ENCODE measurements around the gene LRRC39. TPM values are rescaled to one million over a fixed set of nuclear protein-coding genes. Genes with fewer than 3 reads are reported as not detected.

LRRC39 gene
- total RNA-seq, 1 experiment from 2014 or later, result 0.46 TPM

DNA sequence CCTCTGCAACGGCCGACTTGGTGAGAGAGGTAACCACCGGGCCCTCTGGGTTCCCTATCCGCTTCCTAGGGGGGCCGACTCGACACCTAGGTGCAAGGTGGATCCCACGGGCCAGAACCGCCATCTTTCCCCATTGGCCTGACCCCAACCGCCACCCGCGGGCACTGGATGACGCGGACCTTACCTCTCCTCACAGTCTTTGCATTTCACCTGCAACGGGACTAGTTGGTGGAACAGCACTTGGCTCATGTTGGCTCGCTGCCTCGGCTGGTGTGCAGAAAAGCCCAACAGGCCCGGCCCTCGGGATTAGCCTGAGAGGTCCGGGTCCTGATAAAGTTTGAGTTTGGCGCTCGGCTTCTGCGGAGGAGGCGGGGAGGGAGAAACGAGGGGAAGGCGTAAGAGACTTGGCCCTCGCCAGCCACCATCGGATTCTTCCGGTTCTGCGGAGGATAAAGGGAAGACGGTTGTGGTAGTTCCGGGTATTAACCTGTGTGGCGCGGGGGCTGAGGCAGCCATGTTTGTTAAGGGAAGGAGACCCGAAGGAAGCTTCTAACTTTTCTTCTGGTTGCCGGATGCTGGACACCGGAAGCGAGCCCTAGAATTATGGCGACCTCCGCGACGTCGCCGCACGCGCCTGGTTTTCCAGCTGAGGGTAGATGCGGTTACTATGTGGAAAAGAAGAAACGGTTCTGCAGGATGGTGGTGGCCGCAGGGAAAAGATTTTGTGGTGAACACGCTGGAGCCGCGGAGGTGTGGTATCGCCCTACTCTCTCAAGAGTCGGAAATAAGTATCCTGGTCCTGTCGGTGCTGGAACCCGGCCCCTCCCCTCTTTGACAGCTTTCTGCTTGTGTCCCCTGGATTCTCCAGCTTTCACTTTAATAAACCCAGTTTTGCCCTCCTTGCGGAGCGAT, 45.2 kb downstream of the LRRC39 start, which contains the start of the genes SASS6 and TRMT13 (continued):
- TF ChIP-seq, protein P1, sequence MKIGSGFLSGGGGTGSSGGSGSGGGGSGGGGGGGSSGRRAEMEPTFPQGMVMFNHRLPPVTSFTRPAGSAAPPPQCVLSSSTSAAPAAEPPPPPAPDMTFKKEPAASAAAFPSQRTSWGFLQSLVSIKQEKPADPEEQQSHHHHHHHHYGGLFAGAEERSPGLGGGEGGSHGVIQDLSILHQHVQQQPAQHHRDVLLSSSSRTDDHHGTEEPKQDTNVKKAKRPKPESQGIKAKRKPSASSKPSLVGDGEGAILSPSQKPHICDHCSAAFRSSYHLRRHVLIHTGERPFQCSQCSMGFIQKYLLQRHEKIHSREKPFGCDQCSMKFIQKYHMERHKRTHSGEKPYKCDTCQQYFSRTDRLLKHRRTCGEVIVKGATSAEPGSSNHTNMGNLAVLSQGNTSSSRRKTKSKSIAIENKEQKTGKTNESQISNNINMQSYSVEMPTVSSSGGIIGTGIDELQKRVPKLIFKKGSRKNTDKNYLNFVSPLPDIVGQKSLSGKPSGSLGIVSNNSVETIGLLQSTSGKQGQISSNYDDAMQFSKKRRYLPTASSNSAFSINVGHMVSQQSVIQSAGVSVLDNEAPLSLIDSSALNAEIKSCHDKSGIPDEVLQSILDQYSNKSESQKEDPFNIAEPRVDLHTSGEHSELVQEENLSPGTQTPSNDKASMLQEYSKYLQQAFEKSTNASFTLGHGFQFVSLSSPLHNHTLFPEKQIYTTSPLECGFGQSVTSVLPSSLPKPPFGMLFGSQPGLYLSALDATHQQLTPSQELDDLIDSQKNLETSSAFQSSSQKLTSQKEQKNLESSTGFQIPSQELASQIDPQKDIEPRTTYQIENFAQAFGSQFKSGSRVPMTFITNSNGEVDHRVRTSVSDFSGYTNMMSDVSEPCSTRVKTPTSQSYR (CRISPR knock-in tag; IDR thresholded peaks at IDR 0.05), result no peak
- no peak for TF ChIP-seq ATF1 (CRISPR knock-in tag; IDR thresholded peaks at IDR 0.05)
- TF ChIP-seq, protein P2, sequence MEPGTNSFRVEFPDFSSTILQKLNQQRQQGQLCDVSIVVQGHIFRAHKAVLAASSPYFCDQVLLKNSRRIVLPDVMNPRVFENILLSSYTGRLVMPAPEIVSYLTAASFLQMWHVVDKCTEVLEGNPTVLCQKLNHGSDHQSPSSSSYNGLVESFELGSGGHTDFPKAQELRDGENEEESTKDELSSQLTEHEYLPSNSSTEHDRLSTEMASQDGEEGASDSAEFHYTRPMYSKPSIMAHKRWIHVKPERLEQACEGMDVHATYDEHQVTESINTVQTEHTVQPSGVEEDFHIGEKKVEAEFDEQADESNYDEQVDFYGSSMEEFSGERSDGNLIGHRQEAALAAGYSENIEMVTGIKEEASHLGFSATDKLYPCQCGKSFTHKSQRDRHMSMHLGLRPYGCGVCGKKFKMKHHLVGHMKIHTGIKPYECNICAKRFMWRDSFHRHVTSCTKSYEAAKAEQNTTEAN (CRISPR knock-in tag; IDR thresholded peaks at IDR 0.05), result no peak
- TF ChIP-seq, protein P3, sequence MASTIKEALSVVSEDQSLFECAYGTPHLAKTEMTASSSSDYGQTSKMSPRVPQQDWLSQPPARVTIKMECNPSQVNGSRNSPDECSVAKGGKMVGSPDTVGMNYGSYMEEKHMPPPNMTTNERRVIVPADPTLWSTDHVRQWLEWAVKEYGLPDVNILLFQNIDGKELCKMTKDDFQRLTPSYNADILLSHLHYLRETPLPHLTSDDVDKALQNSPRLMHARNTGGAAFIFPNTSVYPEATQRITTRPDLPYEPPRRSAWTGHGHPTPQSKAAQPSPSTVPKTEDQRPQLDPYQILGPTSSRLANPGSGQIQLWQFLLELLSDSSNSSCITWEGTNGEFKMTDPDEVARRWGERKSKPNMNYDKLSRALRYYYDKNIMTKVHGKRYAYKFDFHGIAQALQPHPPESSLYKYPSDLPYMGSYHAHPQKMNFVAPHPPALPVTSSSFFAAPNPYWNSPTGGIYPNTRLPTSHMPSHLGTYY (CRISPR knock-in tag; IDR thresholded peaks at IDR 0.05), result 0 out of 2 replicates have a peak, but pooled peaks have one; percentile 45
- no peak for TF ChIP-seq NFATC4 (CRISPR knock-in tag; IDR thresholded peaks at IDR 0.05)
- TF ChIP-seq, protein P4, sequence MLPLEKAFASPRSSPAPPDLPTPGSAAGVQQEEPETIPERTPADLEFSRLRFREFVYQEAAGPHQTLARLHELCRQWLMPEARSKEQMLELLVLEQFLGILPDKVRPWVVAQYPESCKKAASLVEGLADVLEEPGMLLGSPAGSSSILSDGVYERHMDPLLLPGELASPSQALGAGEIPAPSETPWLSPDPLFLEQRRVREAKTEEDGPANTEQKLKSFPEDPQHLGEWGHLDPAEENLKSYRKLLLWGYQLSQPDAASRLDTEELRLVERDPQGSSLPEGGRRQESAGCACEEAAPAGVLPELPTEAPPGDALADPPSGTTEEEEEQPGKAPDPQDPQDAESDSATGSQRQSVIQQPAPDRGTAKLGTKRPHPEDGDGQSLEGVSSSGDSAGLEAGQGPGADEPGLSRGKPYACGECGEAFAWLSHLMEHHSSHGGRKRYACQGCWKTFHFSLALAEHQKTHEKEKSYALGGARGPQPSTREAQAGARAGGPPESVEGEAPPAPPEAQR (CRISPR knock-in tag; IDR thresholded peaks at IDR 0.05), result no peak
- TF ChIP-seq, protein P5, sequence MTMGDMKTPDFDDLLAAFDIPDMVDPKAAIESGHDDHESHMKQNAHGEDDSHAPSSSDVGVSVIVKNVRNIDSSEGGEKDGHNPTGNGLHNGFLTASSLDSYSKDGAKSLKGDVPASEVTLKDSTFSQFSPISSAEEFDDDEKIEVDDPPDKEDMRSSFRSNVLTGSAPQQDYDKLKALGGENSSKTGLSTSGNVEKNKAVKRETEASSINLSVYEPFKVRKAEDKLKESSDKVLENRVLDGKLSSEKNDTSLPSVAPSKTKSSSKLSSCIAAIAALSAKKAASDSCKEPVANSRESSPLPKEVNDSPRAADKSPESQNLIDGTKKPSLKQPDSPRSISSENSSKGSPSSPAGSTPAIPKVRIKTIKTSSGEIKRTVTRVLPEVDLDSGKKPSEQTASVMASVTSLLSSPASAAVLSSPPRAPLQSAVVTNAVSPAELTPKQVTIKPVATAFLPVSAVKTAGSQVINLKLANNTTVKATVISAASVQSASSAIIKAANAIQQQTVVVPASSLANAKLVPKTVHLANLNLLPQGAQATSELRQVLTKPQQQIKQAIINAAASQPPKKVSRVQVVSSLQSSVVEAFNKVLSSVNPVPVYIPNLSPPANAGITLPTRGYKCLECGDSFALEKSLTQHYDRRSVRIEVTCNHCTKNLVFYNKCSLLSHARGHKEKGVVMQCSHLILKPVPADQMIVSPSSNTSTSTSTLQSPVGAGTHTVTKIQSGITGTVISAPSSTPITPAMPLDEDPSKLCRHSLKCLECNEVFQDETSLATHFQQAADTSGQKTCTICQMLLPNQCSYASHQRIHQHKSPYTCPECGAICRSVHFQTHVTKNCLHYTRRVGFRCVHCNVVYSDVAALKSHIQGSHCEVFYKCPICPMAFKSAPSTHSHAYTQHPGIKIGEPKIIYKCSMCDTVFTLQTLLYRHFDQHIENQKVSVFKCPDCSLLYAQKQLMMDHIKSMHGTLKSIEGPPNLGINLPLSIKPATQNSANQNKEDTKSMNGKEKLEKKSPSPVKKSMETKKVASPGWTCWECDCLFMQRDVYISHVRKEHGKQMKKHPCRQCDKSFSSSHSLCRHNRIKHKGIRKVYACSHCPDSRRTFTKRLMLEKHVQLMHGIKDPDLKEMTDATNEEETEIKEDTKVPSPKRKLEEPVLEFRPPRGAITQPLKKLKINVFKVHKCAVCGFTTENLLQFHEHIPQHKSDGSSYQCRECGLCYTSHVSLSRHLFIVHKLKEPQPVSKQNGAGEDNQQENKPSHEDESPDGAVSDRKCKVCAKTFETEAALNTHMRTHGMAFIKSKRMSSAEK (CRISPR knock-in tag; IDR thresholded peaks at IDR 0.05; ENCODE audit: borderline replicate concordance), result no peak

DNA sequence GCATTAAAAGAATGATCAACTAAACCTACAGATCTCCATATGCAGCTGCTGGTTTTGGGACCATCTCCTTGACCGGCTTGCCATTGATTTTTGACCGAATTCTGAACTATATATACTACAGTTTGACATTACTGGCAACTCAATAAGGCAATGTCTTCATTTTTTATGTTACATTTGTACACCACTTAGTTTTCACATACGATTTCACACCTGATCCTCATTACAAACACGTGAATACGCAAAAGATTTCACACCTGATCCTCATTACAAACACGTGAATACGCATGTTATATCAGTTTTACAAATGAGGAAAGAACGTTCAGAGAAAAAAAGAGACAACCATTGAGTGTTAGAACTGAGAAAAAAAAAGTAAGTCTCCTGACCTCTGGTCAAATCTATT, 46.4 kb downstream of the LRRC39 start:
- Mint-ChIP-seq H3K27me3 (ENCODE audit: low read depth) (no peaks in the 10 kb centered on the region), H3K4me3 (peak overlapping the region; percentile 99), H3K9me3 (no peaks in the 10 kb centered on the region), H3K27ac (peak overlapping the region; percentile 84), H3K4me1 (peaks cover 7% of the 10 kb centered on the region), H3K36me3 (no peaks in the 10 kb centered on the region)
- ChIA-PET POLR2A (interaction anchor here (1.0 kb wide), 1 partner anchor 332 kb away, joined by 3 read pairs; no protein-coding TSS in a partner anchor), CTCF (no interaction called here)
- no peak for ATAC-seq
- DNase-seq (ENCODE audit: low spot score), result no peak
- TF ChIP-seq, protein P6, sequence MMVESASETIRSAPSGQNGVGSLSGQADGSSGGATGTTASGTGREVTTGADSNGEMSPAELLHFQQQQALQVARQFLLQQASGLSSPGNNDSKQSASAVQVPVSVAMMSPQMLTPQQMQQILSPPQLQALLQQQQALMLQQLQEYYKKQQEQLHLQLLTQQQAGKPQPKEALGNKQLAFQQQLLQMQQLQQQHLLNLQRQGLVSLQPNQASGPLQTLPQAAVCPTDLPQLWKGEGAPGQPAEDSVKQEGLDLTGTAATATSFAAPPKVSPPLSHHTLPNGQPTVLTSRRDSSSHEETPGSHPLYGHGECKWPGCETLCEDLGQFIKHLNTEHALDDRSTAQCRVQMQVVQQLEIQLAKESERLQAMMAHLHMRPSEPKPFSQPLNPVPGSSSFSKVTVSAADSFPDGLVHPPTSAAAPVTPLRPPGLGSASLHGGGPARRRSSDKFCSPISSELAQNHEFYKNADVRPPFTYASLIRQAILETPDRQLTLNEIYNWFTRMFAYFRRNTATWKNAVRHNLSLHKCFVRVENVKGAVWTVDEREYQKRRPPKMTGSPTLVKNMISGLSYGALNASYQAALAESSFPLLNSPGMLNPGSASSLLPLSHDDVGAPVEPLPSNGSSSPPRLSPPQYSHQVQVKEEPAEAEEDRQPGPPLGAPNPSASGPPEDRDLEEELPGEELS (CRISPR knock-in tag; IDR thresholded peaks at IDR 0.05), result no peak
- TF ChIP-seq FOXK1 (CRISPR knock-in tag; IDR thresholded peaks at IDR 0.05) (no peak), TEAD4 (CRISPR knock-in tag; IDR thresholded peaks at IDR 0.05) (no peak), HMGA2 (CRISPR knock-in tag; IDR thresholded peaks at IDR 0.05) (no peak), GTF2I (CRISPR knock-in tag; conservative IDR thresholded peaks at IDR 0.05) (no peak)
- TF ChIP-seq, protein P7, sequence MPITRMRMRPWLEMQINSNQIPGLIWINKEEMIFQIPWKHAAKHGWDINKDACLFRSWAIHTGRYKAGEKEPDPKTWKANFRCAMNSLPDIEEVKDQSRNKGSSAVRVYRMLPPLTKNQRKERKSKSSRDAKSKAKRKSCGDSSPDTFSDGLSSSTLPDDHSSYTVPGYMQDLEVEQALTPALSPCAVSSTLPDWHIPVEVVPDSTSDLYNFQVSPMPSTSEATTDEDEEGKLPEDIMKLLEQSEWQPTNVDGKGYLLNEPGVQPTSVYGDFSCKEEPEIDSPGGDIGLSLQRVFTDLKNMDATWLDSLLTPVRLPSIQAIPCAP (CRISPR knock-in tag; IDR thresholded peaks at IDR 0.05), result no peak
- TF ChIP-seq, protein P8, sequence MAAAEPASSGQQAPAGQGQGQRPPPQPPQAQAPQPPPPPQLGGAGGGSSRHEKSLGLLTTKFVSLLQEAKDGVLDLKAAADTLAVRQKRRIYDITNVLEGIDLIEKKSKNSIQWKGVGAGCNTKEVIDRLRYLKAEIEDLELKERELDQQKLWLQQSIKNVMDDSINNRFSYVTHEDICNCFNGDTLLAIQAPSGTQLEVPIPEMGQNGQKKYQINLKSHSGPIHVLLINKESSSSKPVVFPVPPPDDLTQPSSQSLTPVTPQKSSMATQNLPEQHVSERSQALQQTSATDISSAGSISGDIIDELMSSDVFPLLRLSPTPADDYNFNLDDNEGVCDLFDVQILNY (CRISPR knock-in tag; IDR thresholded peaks at IDR 0.05), result no peak
- TF ChIP-seq, protein P9, sequence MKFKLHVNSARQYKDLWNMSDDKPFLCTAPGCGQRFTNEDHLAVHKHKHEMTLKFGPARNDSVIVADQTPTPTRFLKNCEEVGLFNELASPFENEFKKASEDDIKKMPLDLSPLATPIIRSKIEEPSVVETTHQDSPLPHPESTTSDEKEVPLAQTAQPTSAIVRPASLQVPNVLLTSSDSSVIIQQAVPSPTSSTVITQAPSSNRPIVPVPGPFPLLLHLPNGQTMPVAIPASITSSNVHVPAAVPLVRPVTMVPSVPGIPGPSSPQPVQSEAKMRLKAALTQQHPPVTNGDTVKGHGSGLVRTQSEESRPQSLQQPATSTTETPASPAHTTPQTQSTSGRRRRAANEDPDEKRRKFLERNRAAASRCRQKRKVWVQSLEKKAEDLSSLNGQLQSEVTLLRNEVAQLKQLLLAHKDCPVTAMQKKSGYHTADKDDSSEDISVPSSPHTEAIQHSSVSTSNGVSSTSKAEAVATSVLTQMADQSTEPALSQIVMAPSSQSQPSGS (CRISPR knock-in tag; IDR thresholded peaks at IDR 0.05; ENCODE audit: borderline replicate concordance, low read depth), result no peak
- TF ChIP-seq, protein P10, sequence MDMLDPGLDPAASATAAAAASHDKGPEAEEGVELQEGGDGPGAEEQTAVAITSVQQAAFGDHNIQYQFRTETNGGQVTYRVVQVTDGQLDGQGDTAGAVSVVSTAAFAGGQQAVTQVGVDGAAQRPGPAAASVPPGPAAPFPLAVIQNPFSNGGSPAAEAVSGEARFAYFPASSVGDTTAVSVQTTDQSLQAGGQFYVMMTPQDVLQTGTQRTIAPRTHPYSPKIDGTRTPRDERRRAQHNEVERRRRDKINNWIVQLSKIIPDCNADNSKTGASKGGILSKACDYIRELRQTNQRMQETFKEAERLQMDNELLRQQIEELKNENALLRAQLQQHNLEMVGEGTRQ (CRISPR knock-in tag; IDR thresholded peaks at IDR 0.05), result no peak

Data from WTC11 (cell line).